Psoas muscle (tissue), 8 donors: Measurements from ENCODE around the gene ZSCAN4. TPM values are rescaled to one million over a fixed set of nuclear protein-coding genes. Genes with fewer than 3 reads are reported as not detected.

Experiments used
- ATAC-seq, 4 donors: fragments of 200-7000 bp; cut with Tn5 transposase; one replicate each; pipeline ENCODE4 v1.9.1; 2020; ENCODE audit warnings: moderate library complexity in 3 of 4, mild to moderate bottlenecking in 2 of 4
- DNase-seq, 2 donors: peaks; one replicate each; pipeline ENCODE4 v3.0.0-alpha.2; 2020
- H3K27ac ChIP-seq: fragments of 200-600 bp; one replicate; pipeline ENCODE4 v1.8.0; 2022
- H3K27me3 ChIP-seq, 3 donors: fragments of 200-600 bp in 1 of 3; one replicate each; pipeline versions ENCODE4 v1.6.1 to v1.8.0; 2013 to 2022; ENCODE audit warnings: low read length in 2 of 3, mild to moderate bottlenecking in 2 of 3, moderate library complexity in 1 of 3; ENCODE audit not compliant: insufficient read depth in 3 of 3
- H3K36me3 ChIP-seq, 2 donors: fragments of 200-600 bp in 1 of 2; one replicate each; pipeline versions ENCODE4 v1.6.1 to v1.8.0; 2013 to 2022; ENCODE audit warnings: low read depth in 1 of 2, mild to moderate bottlenecking in 1 of 2, moderate library complexity in 1 of 2; ENCODE audit not compliant: insufficient read depth in 1 of 2
- H3K4me1 ChIP-seq: fragments of 200-600 bp; one replicate; pipeline ENCODE4 v1.8.0; 2022
- H3K4me3 ChIP-seq: fragments of 200-600 bp; one replicate; pipeline ENCODE4 v1.8.0; 2022; ENCODE audit warnings: mild to moderate bottlenecking
- H3K9me3 ChIP-seq: fragments of 200-600 bp; one replicate; pipeline ENCODE4 v1.8.0; 2022
- CTCF ChIP-seq: fragments of 200-600 bp; IDR thresholded peaks from one replicate; pipeline ENCODE4 v1.8.0; 2022; ENCODE audit warnings: antibody characterized with exemption
- WGBS, 3 donors: extraction: QIAGEN DNeasy Blood & Tissue Kit; methylation state at CpG; one replicate each; pipeline versions ENCODE4 v1.1.6 to v1.1.7; 2013; 5-methylcytosine and 5-hydroxymethylcytosine counted together
- intact Hi-C, 2 donors: fragments of 100-400 bp; cut with DNase I; formaldehyde crosslinking; loops; one replicate each; pipeline versions ENCODE4 v1.11.0 to v1.14.2; 2022
- polyA plus RNA-seq, 3 donors: library from polyadenylated mRNA; stranded (reverse); fragments of 200-250 nt; gene quantifications; one replicate each; pipeline ENCODE4 v1.2.3, GENCODE V29; 2013
- total RNA-seq, 4 donors: library from RNA; stranded (reverse); fragmentation: NEBNext Ultra II Directional in 2 of 4; extraction: Animal tissue kit (Norgen Biotek cat#: 25700) in 2 of 4; gene quantifications; one replicate each; pipeline versions ENCODE4 v1.2.1 to v1.2.4, GENCODE V29; 2021 to 2023
- donor health status: healthy with polysubstance abuse.
- donor health status: DM: no; HTN: no; CAD: no; lungs with moderate emphysema.
- donor health status: Bipolar disorder and iron deficiency.
- donor health status: healthy.
- donor health status: DM: yes; HTN: yes; CAD: no.
- donor health status: DM: no; HTN: no; CAD: no.
- donor health status: DM: no; HTN: no; CAD: no.
- donor health status: DM: yes; HTN: yes; CAD: no.

ZSCAN4 gene
- total and polyA plus RNA-seq, 7 donors = 0.03 TPM; not detected in 6

- H3K4me1 ChIP-seq = peaks cover 5% of the 10 kb centered on the region
- H3K36me3 ChIP-seq = peaks cover 24 to 43% of the 10 kb centered on the region in 2 donors
- H3K9me3 ChIP-seq = peaks cover 88% of the 10 kb centered on the region
- no peak overlapping the region for H3K4me3 ChIP-seq
- intact Hi-C loops = no loop called here
- WGBS, 3 donors = 98 to 99% (median 98%) methylated on average over 12 of the region's 12 CpGs
- H3K27me3 ChIP-seq = no peaks in the 10 kb centered on the region
- no peak for ATAC-seq
- no peak overlapping the region for H3K27ac ChIP-seq
- DNase-seq = no peak
- TF ChIP-seq CTCF = no peak
Observed at GRCh38 chr19:57687363-57688010, 18.8 kb downstream of the ZSCAN4 start.

GRCh38 chr19:57688011-57688763, 19.5 kb downstream of the ZSCAN4 start:
- Histone ChIP-seq H3K4me1 (no peaks in the 10 kb centered on the region), H3K9me3 (peaks cover 88% of the 10 kb centered on the region), H3K27me3 (no peaks in the 10 kb centered on the region), H3K36me3 (peaks cover 24 to 43% of the 10 kb centered on the region in 2 donors), H3K27ac (no peak overlapping the region), H3K4me3 (no peak overlapping the region)
- TF ChIP-seq CTCF = no peak
- no peak for DNase-seq
- no peak for ATAC-seq
- 96 to 98% (median 98%) methylated on average over 6 of the region's 6 CpGs for WGBS, 3 donors
- intact Hi-C loops = no loop called here

GRCh38 chr19:57689750-57690149, 21.0 kb downstream of the ZSCAN4 start:
- Histone ChIP-seq H3K27ac (no peak overlapping the region), H3K4me1 (no peaks in the 10 kb centered on the region), H3K36me3 (peaks cover 24 to 34% of the 10 kb centered on the region in 2 donors), H3K4me3 (no peak overlapping the region), H3K27me3 (no peaks in the 10 kb centered on the region), H3K9me3 (peaks cover 85% of the 10 kb centered on the region)
- no peak for DNase-seq
- WGBS, 3 donors = 95 to 100% (median 100%) methylated on average over 3 of the region's 3 CpGs
- no peak for ATAC-seq
- TF ChIP-seq CTCF = no peak
- intact Hi-C loops = no loop called here

- intact Hi-C loops = no loop called here
- DNase-seq (no peak), ATAC-seq (no peak)
- no peak for TF ChIP-seq CTCF
- peaks cover 15 to 61% of the 10 kb centered on the region in 2 donors for H3K36me3 ChIP-seq
- no peaks in the 10 kb centered on the region for H3K27me3 ChIP-seq
- H3K4me3 ChIP-seq = no peak overlapping the region
- no peaks in the 10 kb centered on the region for H3K4me1 ChIP-seq
- WGBS, 3 donors = 96 to 98% (median 97%) methylated on average over 6 of the region's 6 CpGs
- H3K27ac ChIP-seq = no peak overlapping the region
- H3K9me3 ChIP-seq = peaks cover 42% of the 10 kb centered on the region
Observed at GRCh38 chr19:57701625-57702024, 32.9 kb downstream of the ZSCAN4 start.
